ENCODE measurements around the gene ZNF800.

ZNF800 gene

GRCh38 chr7:127390817-127391590, 1.5 kb downstream of the ZNF800 start:
- DNase-seq (ENCODE audit: low spot score): no peak

- DNase-seq (ENCODE audit: low spot score): no peak
Measured at GRCh38 chr7:127390186-127390816, 2.2 kb downstream of the ZNF800 start.

- no peak for DNase-seq (ENCODE audit: low spot score)
Measured at GRCh38 chr7:127389321-127389720, 3.2 kb downstream of the ZNF800 start.

- DNase-seq (ENCODE audit: low spot score): no peak
Measured at GRCh38 chr7:127387974-127388373, 4.5 kb downstream of the ZNF800 start.

- DNase-seq (ENCODE audit: low spot score): no peak
Measured at GRCh38 chr7:127383123-127383835, 9.2 kb downstream of the ZNF800 start.

- DNase-seq (ENCODE audit: low spot score): no peak
Measured at GRCh38 chr7:127382301-127383085, 10.0 kb downstream of the ZNF800 start.

- no peak for DNase-seq (ENCODE audit: low spot score)
Measured at GRCh38 chr7:127380479-127380878, 12.0 kb downstream of the ZNF800 start.

- DNase-seq (ENCODE audit: low spot score): no peak
Measured at GRCh38 chr7:127379642-127380041, 12.9 kb downstream of the ZNF800 start.

GRCh38 chr7:127378537-127378936, 14.0 kb downstream of the ZNF800 start:
- no peak for DNase-seq (ENCODE audit: low spot score)

GRCh38 chr7:127377425-127377824, 15.1 kb downstream of the ZNF800 start:
- no peak for DNase-seq (ENCODE audit: low spot score)

GRCh38 chr7:127375631-127376030, 16.9 kb downstream of the ZNF800 start:
- no peak for DNase-seq (ENCODE audit: low spot score)

- DNase-seq (ENCODE audit: low spot score): no peak
Measured at GRCh38 chr7:127367679-127368078, 24.8 kb downstream of the ZNF800 start.

- no peak for DNase-seq (ENCODE audit: low spot score)
Measured at GRCh38 chr7:127366680-127367079, 25.8 kb downstream of the ZNF800 start.

GRCh38 chr7:127365957-127366315, 26.6 kb downstream of the ZNF800 start:
- DNase-seq (ENCODE audit: low spot score): no peak

GRCh38 chr7:127365164-127365956, 27.1 kb downstream of the ZNF800 start:
- DNase-seq (ENCODE audit: low spot score): no peak

- no peak for DNase-seq (ENCODE audit: low spot score)
Measured at GRCh38 chr7:127362364-127363027, 30.0 kb downstream of the ZNF800 start.

GRCh38 chr7:127361736-127362135, 30.8 kb downstream of the ZNF800 start:
- no peak for DNase-seq (ENCODE audit: low spot score)

GRCh38 chr7:127359011-127359410, 33.5 kb downstream of the ZNF800 start:
- DNase-seq (ENCODE audit: low spot score): no peak

GRCh38 chr7:127353897-127354296, 38.6 kb downstream of the ZNF800 start:
- DNase-seq (ENCODE audit: low spot score): no peak

- no peak for DNase-seq (ENCODE audit: low spot score)
Measured at GRCh38 chr7:127350586-127350985, 41.9 kb downstream of the ZNF800 start.

GRCh38 chr7:127349881-127350280, 42.6 kb downstream of the ZNF800 start:
- DNase-seq (ENCODE audit: low spot score): no peak
